ENCODE measurements around the gene ERC1.

ERC1 gene

GRCh38 chr12:1471224-1471623 lies 480.2 kb downstream of the ERC1 start:
- TF ChIP-seq CTCF (IDR thresholded peaks at IDR 0.05; ENCODE audit: borderline replicate concordance, insufficient read depth, low read depth, low read length), result no peak
- H3K4me3 ChIP-seq (ENCODE audit: low read depth, low read length), result no peak overlapping the region

- H3K4me3 ChIP-seq (ENCODE audit: low read depth, low read length), result no peak overlapping the region
- no peak for TF ChIP-seq CTCF (IDR thresholded peaks at IDR 0.05; ENCODE audit: borderline replicate concordance, insufficient read depth, low read depth, low read length)
These were observed 482.4 kb downstream of the ERC1 start for GRCh38 chr12:1473418-1473817.

GRCh38 chr12:1474041-1474573 lies 483.1 kb downstream of the ERC1 start:
- H3K4me3 ChIP-seq (ENCODE audit: low read depth, low read length), result no peak overlapping the region

GRCh38 chr12:1474574-1475153 lies 483.6 kb downstream of the ERC1 start:
- H3K4me3 ChIP-seq (ENCODE audit: low read depth, low read length), result no peak overlapping the region

More at GRCh38 chr12:1474041-1474573, 483.1 kb downstream of the ERC1 start:
- no peak for TF ChIP-seq CTCF (IDR thresholded peaks at IDR 0.05; ENCODE audit: borderline replicate concordance, insufficient read depth, low read depth, low read length)

GRCh38 chr12:1479645-1480044 lies 488.6 kb downstream of the ERC1 start:
- no peak overlapping the region for H3K4me3 ChIP-seq (ENCODE audit: low read depth, low read length)
- no peak for TF ChIP-seq CTCF (IDR thresholded peaks at IDR 0.05; ENCODE audit: borderline replicate concordance, insufficient read depth, low read depth, low read length)

More at GRCh38 chr12:1474574-1475153, 483.6 kb downstream of the ERC1 start:
- no peak for TF ChIP-seq CTCF (IDR thresholded peaks at IDR 0.05; ENCODE audit: borderline replicate concordance, insufficient read depth, low read depth, low read length)

GRCh38 chr12:1481326-1481725 lies 490.3 kb downstream of the ERC1 start:
- no peak overlapping the region for H3K4me3 ChIP-seq (ENCODE audit: low read depth, low read length)
- no peak for TF ChIP-seq CTCF (IDR thresholded peaks at IDR 0.05; ENCODE audit: borderline replicate concordance, insufficient read depth, low read depth, low read length)

GRCh38 chr12:1481906-1482305 lies 490.9 kb downstream of the ERC1 start:
- no peak overlapping the region for H3K4me3 ChIP-seq (ENCODE audit: low read depth, low read length)

More at GRCh38 chr12:1481906-1482305, 490.9 kb downstream of the ERC1 start:
- TF ChIP-seq CTCF (IDR thresholded peaks at IDR 0.05; ENCODE audit: borderline replicate concordance, insufficient read depth, low read depth, low read length), result no peak

All from GM12875 (cell line).